ENCODE results near the gene ACOT12.

DNA sequence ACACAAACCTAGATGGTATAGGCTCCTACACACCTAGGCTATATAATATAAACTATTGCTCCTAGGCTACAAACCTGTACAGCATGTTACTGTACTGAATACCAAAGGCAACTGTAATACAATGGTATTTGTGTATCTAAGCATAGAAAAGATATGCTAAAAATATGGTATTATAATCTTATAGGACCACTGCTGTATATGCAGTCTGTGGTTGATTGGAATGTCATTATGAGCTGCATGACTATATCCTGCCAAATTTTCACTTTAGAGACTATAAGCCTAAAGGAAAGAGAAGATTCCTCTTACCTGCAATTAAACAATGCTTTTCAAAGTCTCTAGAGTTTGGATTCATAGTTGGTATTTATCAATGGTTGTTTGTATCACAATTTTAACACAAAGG, 24.7 kb upstream of the ACOT12 start:
- TF ChIP-seq, protein P1, sequence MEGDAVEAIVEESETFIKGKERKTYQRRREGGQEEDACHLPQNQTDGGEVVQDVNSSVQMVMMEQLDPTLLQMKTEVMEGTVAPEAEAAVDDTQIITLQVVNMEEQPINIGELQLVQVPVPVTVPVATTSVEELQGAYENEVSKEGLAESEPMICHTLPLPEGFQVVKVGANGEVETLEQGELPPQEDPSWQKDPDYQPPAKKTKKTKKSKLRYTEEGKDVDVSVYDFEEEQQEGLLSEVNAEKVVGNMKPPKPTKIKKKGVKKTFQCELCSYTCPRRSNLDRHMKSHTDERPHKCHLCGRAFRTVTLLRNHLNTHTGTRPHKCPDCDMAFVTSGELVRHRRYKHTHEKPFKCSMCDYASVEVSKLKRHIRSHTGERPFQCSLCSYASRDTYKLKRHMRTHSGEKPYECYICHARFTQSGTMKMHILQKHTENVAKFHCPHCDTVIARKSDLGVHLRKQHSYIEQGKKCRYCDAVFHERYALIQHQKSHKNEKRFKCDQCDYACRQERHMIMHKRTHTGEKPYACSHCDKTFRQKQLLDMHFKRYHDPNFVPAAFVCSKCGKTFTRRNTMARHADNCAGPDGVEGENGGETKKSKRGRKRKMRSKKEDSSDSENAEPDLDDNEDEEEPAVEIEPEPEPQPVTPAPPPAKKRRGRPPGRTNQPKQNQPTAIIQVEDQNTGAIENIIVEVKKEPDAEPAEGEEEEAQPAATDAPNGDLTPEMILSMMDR (optimal IDR thresholded peaks at IDR 0.05 in 1 of 3, IDR thresholded peaks at IDR 0.05 in 1 of 3, conservative IDR thresholded peaks at IDR 0.05 in 1 of 3; ENCODE audit: extremely low read depth in 1 of 3, insufficient read depth in 2 of 3, low read length in 3 of 3) = no peak
- no peak for TF ChIP-seq EZH2 (IDR thresholded peaks at IDR 0.05; ENCODE audit: low read length)

All from keratinocyte (primary cell).